ENCODE results near the gene SIPA1L3. TPM values are rescaled to one million over a fixed set of nuclear protein-coding genes. Genes with fewer than 3 reads are reported as not detected.

SIPA1L3 gene
- total and polyA plus RNA-seq, 8 donors: 19.7 to 44.8 (median 25.8) TPM

DNA sequence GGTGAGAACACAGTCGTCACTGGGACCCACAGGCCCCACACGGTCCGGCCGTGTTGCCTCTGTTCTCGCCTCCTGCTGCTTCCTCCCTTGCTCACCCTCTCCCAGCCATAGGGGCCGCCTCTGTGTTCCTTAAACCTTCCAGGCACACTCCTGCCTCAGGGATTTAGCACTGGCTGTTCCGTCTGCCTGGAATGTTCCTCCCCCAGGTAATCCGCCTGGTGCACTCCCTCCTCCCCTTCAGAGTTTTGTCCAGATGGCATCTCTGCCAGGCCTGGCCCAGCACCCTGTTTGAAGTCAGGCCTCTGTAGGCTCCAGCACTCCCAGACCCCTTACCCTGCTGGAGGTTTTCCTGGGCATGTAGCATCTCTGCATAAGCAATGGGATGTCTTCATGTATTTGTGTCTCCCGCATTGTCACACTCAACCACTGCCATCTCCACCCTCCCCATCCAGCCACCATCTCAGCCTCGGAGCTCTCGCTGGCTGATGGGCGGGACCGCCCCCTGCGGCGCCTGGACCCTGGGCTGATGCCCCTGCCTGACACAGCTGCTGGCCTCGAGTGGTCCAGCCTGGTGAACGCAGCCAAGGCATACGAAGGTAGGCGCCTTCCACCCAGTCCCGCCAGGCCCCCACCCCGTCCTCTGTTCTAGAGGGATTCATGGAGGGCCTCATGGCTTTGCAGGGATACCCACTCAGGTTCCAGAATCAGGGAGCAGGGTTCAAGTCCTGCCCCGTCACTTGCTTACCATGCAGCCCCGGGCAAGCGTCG is 291.1 kb downstream of the SIPA1L3 start:
- no peak for DNase-seq
- no peak for TF ChIP-seq CTCF (IDR thresholded peaks at IDR 0.05)
- no peak for ATAC-seq
- intact Hi-C loops (cut with DNase I): no loop called here
- H3K9me3 ChIP-seq: no peaks in the 10 kb centered on the region
- H3K4me3 ChIP-seq: no peak overlapping the region
- no peak overlapping the region for H3K27ac ChIP-seq
- WGBS, 2 donors: 94 to 95% methylated on average over 25 of the region's 25 CpGs
- peaks cover 0 to 16% (median 6%) of the 10 kb centered on the region in 3 donors for H3K36me3 ChIP-seq
- no peak for FAIRE-seq
- H3K27me3 ChIP-seq: no peaks in the 10 kb centered on the region
- no peaks in the 10 kb centered on the region for H3K4me1 ChIP-seq

- H3K4me1 ChIP-seq: no peaks in the 10 kb centered on the region
- intact Hi-C loops (cut with DNase I): no loop called here
- no peaks in the 10 kb centered on the region for H3K27me3 ChIP-seq
- DNase-seq (no peak), ATAC-seq (no peak), FAIRE-seq (no peak)
- no peak for TF ChIP-seq CTCF (IDR thresholded peaks at IDR 0.05)
- no peak overlapping the region for H3K27ac ChIP-seq
- WGBS, 2 donors: 92 to 94% methylated on average over 11 of the region's 11 CpGs
- no peak overlapping the region for H3K4me3 ChIP-seq
- H3K36me3 ChIP-seq: peaks cover 0 to 16% (median 6%) of the 10 kb centered on the region in 3 donors
- H3K9me3 ChIP-seq: no peaks in the 10 kb centered on the region
Measured at GRCh38 chr19:38199340-38199739, 292.3 kb downstream of the SIPA1L3 start.

DNA sequence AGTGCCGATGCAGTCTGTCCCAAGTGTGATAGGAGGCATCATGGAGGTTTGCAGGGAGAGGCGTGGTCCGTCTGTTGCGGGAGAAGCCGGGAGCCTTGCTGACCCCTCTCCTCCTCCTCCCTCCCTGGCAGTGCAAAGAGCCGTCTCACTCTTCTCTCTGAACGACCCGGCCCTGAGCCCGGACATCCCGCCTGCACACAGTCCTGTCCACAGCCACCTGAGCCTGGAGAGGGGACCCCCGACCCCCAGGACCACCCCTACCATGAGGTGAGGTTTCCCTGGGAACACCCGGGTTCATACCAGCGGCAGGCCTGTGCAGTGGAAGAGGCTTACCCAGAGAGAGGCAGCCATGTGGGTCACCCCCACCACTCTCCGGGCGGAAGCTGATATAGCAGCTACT is 294.7 kb downstream of the SIPA1L3 start:
- Histone ChIP-seq H3K27ac (no peak overlapping the region), H3K4me3 (no peak overlapping the region), H3K36me3 (peaks cover 0 to 32% (median 11%) of the 10 kb centered on the region in 3 donors), H3K4me1 (no peaks in the 10 kb centered on the region), H3K27me3 (no peaks in the 10 kb centered on the region), H3K9me3 (no peaks in the 10 kb centered on the region)
- TF ChIP-seq CTCF (IDR thresholded peaks at IDR 0.05): no peak
- intact Hi-C loops (cut with DNase I): no loop called here
- DNase-seq (no peak), FAIRE-seq (no peak), ATAC-seq (no peak)
- 92 to 93% methylated on average over 15 of the region's 15 CpGs for WGBS, 2 donors

DNA sequence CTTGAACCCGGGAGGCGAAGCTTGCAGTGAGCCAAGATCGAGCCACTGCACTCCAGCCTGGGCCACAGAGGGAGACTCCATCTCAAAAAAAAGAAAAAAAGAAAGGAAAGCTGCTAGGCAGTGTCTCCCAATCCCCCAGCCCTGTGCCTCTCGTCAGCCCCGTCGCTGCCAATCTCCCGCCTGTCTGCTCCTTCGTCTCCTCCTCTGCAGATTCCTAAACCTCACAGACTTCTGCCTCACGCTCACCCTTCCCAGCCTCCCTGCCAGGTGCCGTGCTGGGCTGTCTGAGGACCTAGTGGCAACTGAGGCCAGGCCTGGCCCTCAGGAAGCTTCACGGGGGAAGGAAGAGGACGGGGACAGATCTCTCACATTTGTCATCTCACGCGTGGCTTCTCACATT is 295.5 kb downstream of the SIPA1L3 start:
- no peak overlapping the region for H3K27ac ChIP-seq
- peaks cover 0 to 32% (median 11%) of the 10 kb centered on the region in 3 donors for H3K36me3 ChIP-seq
- FAIRE-seq (no peak), DNase-seq (no peak), ATAC-seq (no peak)
- H3K9me3 ChIP-seq: no peaks in the 10 kb centered on the region
- no peaks in the 10 kb centered on the region for H3K4me1 ChIP-seq
- intact Hi-C loops (cut with DNase I): no loop called here
- no peak for TF ChIP-seq CTCF (IDR thresholded peaks at IDR 0.05)
- no peaks in the 10 kb centered on the region for H3K27me3 ChIP-seq
- WGBS, 2 donors: 94 to 98% methylated on average over 14 of the region's 14 CpGs
- no peak overlapping the region for H3K4me3 ChIP-seq

GRCh38 chr19:38203197-38203596 is 296.2 kb downstream of the SIPA1L3 start:
- no peak for ATAC-seq
- Histone ChIP-seq H3K36me3 (peaks cover 0 to 32% (median 11%) of the 10 kb centered on the region in 3 donors), H3K27ac (no peak overlapping the region), H3K4me3 (no peak overlapping the region), H3K9me3 (no peaks in the 10 kb centered on the region), H3K27me3 (no peaks in the 10 kb centered on the region), H3K4me1 (no peaks in the 10 kb centered on the region)
- FAIRE-seq: no peak
- intact Hi-C loops (cut with DNase I): no loop called here
- WGBS, 2 donors: 93 to 94% methylated on average over 13 of the region's 13 CpGs
- DNase-seq: no peak
- no peak for TF ChIP-seq CTCF (IDR thresholded peaks at IDR 0.05)

All from pancreas (tissue), 10 donors.